Measurements from ENCODE around the gene IL1R1.
A peak's percentile ranks its signal among the peaks of the same experiment; 100 is the strongest.

The IL1R1 gene

GRCh38 chr2:102126660-102127059 lies 15.9 kb upstream of the IL1R1 start:
- H3K4me3 ChIP-seq (replicated peaks; ENCODE audit: low read depth, low read length) = no peak overlapping the region
- TF ChIP-seq CTCF (IDR thresholded peaks at IDR 0.05; ENCODE audit: low read length, missing control alignments) = no peak
- peak; percentile 57 for DNase-seq (ENCODE audit: low read depth)

- no peak overlapping the region for H3K4me3 ChIP-seq (replicated peaks; ENCODE audit: low read depth, low read length)
- no peak for DNase-seq (ENCODE audit: low read depth)
- TF ChIP-seq CTCF (IDR thresholded peaks at IDR 0.05; ENCODE audit: low read length, missing control alignments) = no peak
Measured at GRCh38 chr2:102129082-102129481, 13.5 kb upstream of the IL1R1 start.

- H3K4me3 ChIP-seq (replicated peaks; ENCODE audit: low read depth, low read length) = no peak overlapping the region
- TF ChIP-seq CTCF (IDR thresholded peaks at IDR 0.05; ENCODE audit: low read length, missing control alignments) = no peak
- no peak for DNase-seq (ENCODE audit: low read depth)
Measured at GRCh38 chr2:102129951-102130646, 12.4 kb upstream of the IL1R1 start.

GRCh38 chr2:102130647-102130991 lies 11.9 kb upstream of the IL1R1 start:
- peak; percentile 56 for DNase-seq (ENCODE audit: low read depth)
- no peak for TF ChIP-seq CTCF (IDR thresholded peaks at IDR 0.05; ENCODE audit: low read length, missing control alignments)
- no peak overlapping the region for H3K4me3 ChIP-seq (replicated peaks; ENCODE audit: low read depth, low read length)

GRCh38 chr2:102131564-102131963 lies 11.0 kb upstream of the IL1R1 start:
- no peak for DNase-seq (ENCODE audit: low read depth)
- H3K4me3 ChIP-seq (replicated peaks; ENCODE audit: low read depth, low read length) = no peak overlapping the region
- TF ChIP-seq CTCF (IDR thresholded peaks at IDR 0.05; ENCODE audit: low read length, missing control alignments) = no peak

GRCh38 chr2:102137138-102137537 lies 5.4 kb upstream of the IL1R1 start:
- TF ChIP-seq CTCF (IDR thresholded peaks at IDR 0.05; ENCODE audit: low read length, missing control alignments) = no peak
- no peak overlapping the region for H3K4me3 ChIP-seq (replicated peaks; ENCODE audit: low read depth, low read length)
- no peak for DNase-seq (ENCODE audit: low read depth)

GRCh38 chr2:102138331-102138730 lies 4.2 kb upstream of the IL1R1 start:
- TF ChIP-seq CTCF (IDR thresholded peaks at IDR 0.05; ENCODE audit: low read length, missing control alignments) = no peak
- no peak overlapping the region for H3K4me3 ChIP-seq (replicated peaks; ENCODE audit: low read depth, low read length)
- no peak for DNase-seq (ENCODE audit: low read depth)
